MCF 10A (cell line): Measurements from ENCODE around the gene MIF4GD. TPM values are rescaled to one million over a fixed set of nuclear protein-coding genes. Genes with fewer than 3 reads are reported as not detected.

Source experiments
- BruUV-seq: library from RNA; stranded (reverse); fragments of 400-500 nt; replicated peaks from 2 replicates; lab custom pipeline; 2021; lab: Mats Ljungman, UMichigan
- CTCF ChIA-PET: fragments of 300-600 bp; sonication (Branson Sonifier 250); formaldehyde crosslinking; extraction: SDS; loops from one replicate; lab custom pipeline; 2021; ENCODE audit warnings: antibody characterized with exemption, inconsistent platforms; lab: Yijun Ruan, JAX
- POLR2A ChIA-PET: fragments of 300-600, 350-650 bp; sonication (Branson Sonifier 250); formaldehyde crosslinking; extraction: SDS; loops from one replicate; lab custom pipeline; 2020; ENCODE audit warnings: antibody characterized with exemption, inconsistent platforms; lab: Yijun Ruan, JAX
- DNase-seq: peaks from one replicate; pipeline ENCODE4 v3.0.0-alpha.2; 2018; ENCODE audit not compliant: unreplicated experiment
- H3K27ac Mint-ChIP-seq: one replicate; pipeline ENCODE4 v1.8.0; 2022; ENCODE audit warnings: mild to moderate bottlenecking, low read depth, mixed read lengths; ENCODE audit not compliant: unreplicated experiment
- H3K27me3 Mint-ChIP-seq: one replicate; pipeline ENCODE4 v1.8.0; 2022; ENCODE audit warnings: mixed read lengths; ENCODE audit not compliant: insufficient read depth, unreplicated experiment
- H3K36me3 Mint-ChIP-seq: one replicate; pipeline ENCODE4 v1.8.0; 2022; ENCODE audit warnings: mild to moderate bottlenecking, moderate library complexity, mixed read lengths; ENCODE audit not compliant: insufficient read depth, unreplicated experiment
- H3K4me1 Mint-ChIP-seq: one replicate; pipeline ENCODE4 v1.8.0; 2022; ENCODE audit warnings: mixed read lengths; ENCODE audit not compliant: insufficient read depth, unreplicated experiment
- H3K4me3 Mint-ChIP-seq: one replicate; pipeline ENCODE4 v1.8.0; 2022; ENCODE audit warnings: mild to moderate bottlenecking, moderate library complexity, mixed read lengths; ENCODE audit not compliant: unreplicated experiment
- H3K9me3 Mint-ChIP-seq: one replicate; pipeline ENCODE4 v1.8.0; 2022; ENCODE audit warnings: mixed read lengths; ENCODE audit not compliant: unreplicated experiment
- CTCF ChIP-seq: fragments of 200-600 bp; IDR thresholded peaks from one replicate; pipeline ENCODE4 v1.8.0; 2022; ENCODE audit warnings: antibody characterized with exemption, mild to moderate bottlenecking; ENCODE audit not compliant: unreplicated experiment
- intact Hi-C: fragments of 100-400 bp; cut with micrococcal nuclease; formaldehyde crosslinking; loops from 2 replicates; pipeline ENCODE4 v1.14.1; 2022
- total RNA-seq: library from RNA; stranded (reverse); gene quantifications from 2 replicates; pipeline ENCODE4 v1.2.3, GENCODE V29; 2022

MIF4GD gene
- total RNA-seq, 1 experiment from 2014 or later, result 23.3 TPM

- H3K9me3 Mint-ChIP-seq, result no peaks in the 10 kb centered on the region
- ChIA-PET POLR2A (interaction anchor here (0.5 to 3.8 kb wide), 12 partner anchors 8 to 1811 kb away, joined by 3 to 35 read pairs (median 3); partner anchors contain the start of genes ACOX1, GGA3, MRPS7 and NUP85), CTCF (interaction anchor here (1.0 to 1.4 kb wide), 3 partner anchors 11 to 126 kb away, joined by 3 read pairs; partner anchors contain the start of gene SLC25A19)
- peak overlapping the region; percentile 27 for H3K4me3 Mint-ChIP-seq
- no peaks in the 10 kb centered on the region for H3K27me3 Mint-ChIP-seq
- DNase-seq, result no peak
- H3K27ac Mint-ChIP-seq, result peak overlapping the region; percentile 88
- TF ChIP-seq CTCF, result no peak
- H3K36me3 Mint-ChIP-seq, result peaks cover 37% of the 10 kb centered on the region
- intact Hi-C loops, result no loop called here
- peaks cover 19% of the 10 kb centered on the region for H3K4me1 Mint-ChIP-seq
- no TSS peak for BruUV-seq
Observed at GRCh38 chr17:75277664-75278071, 6.6 kb upstream of the MIF4GD start.

- peak; percentile 82 for DNase-seq
- ChIA-PET CTCF (interaction anchor here (0.5 to 1.3 kb wide), 2 partner anchors 17 to 68 kb away, joined by 3 to 4 read pairs; no protein-coding TSS in a partner anchor), POLR2A (interaction anchor here (0.6 to 6.8 kb wide), 4 partner anchors 13 to 120 kb away, joined by 3 to 142 read pairs (median 8); partner anchors contain the start of genes GGA3, MRPS7 and SLC25A19)
- peak overlapping the region; percentile 38 for H3K4me3 Mint-ChIP-seq
- H3K36me3 Mint-ChIP-seq, result peaks cover 18% of the 10 kb centered on the region
- intact Hi-C loops, result loop anchor here (2.0 kb wide), 1 partner anchor 243 kb away; the partner anchor contains the start of gene TSEN54
- TF ChIP-seq CTCF, result no peak
- no TSS peak for BruUV-seq
- H3K27ac Mint-ChIP-seq, result no peak overlapping the region
- H3K9me3 Mint-ChIP-seq, result no peaks in the 10 kb centered on the region
- peaks cover 31% of the 10 kb centered on the region for H3K4me1 Mint-ChIP-seq
- no peaks in the 10 kb centered on the region for H3K27me3 Mint-ChIP-seq
Observed at GRCh38 chr17:75273977-75274708, 3.1 kb upstream of the MIF4GD start.

GRCh38 chr17:75272848-75273184 lies 1.8 kb upstream of the MIF4GD start:
- intact Hi-C loops, result no loop called here

More at GRCh38 chr17:75272848-75273184, 1.8 kb upstream of the MIF4GD start:
- H3K4me3 Mint-ChIP-seq, result peak overlapping the region; percentile 74
- TF ChIP-seq CTCF, result no peak
- BruUV-seq, result no TSS peak
- H3K9me3 Mint-ChIP-seq, result no peaks in the 10 kb centered on the region
- peaks cover 28% of the 10 kb centered on the region for H3K4me1 Mint-ChIP-seq
- no peak for DNase-seq
- ChIA-PET CTCF (interaction anchor here (0.5 to 1.0 kb wide), 2 partner anchors 122 to 663 kb away, joined by 3 read pairs; no protein-coding TSS in a partner anchor), POLR2A (interaction anchor here (0.7 to 6.8 kb wide), 5 partner anchors 11 to 122 kb away, joined by 3 to 142 read pairs (median 23); partner anchors contain the start of genes GGA3, MRPS7 and SLC25A19)
- H3K27ac Mint-ChIP-seq, result no peak overlapping the region
- peaks cover 13% of the 10 kb centered on the region for H3K36me3 Mint-ChIP-seq
- no peaks in the 10 kb centered on the region for H3K27me3 Mint-ChIP-seq
